Measurements from ENCODE around the gene GADD45GIP1. TPM values are rescaled to one million over a fixed set of nuclear protein-coding genes. Genes with fewer than 3 reads are reported as not detected.

Gene GADD45GIP1
- total RNA-seq, 2 experiments from 2014 or later, result 32.6 to 36.0 TPM

GRCh38 chr19:12912571-12912970, 44.5 kb downstream of the GADD45GIP1 start:
- Mint-ChIP-seq H3K9me3 (no peaks in the 10 kb centered on the region), H3K27me3 (no peaks in the 10 kb centered on the region), H3K36me3 (ENCODE audit: low read depth) (no peaks in the 10 kb centered on the region), H3K27ac (no peak overlapping the region), H3K4me1 (ENCODE audit: low read depth) (peaks cover 19% of the 10 kb centered on the region), H3K4me3 (no peak overlapping the region)
- ChIA-PET CTCF (interaction anchor here (0.7 to 2.4 kb wide), 4 partner anchors 11 to 152 kb away, joined by 3 to 16 read pairs (median 6); no protein-coding TSS in a partner anchor), POLR2A (interaction anchor here (1.3 to 4.5 kb wide), 6 partner anchors 14 to 28 kb away, joined by 4 to 19 read pairs (median 7); partner anchors contain the start of genes CALR, FARSA and GCDH)
- ATAC-seq, result no peak
- no peak for DNase-seq
- intact Hi-C loops (cut with micrococcal nuclease), result no loop called here
- no peak for TF ChIP-seq CTCF (IDR thresholded peaks at IDR 0.05)

GRCh38 chr19:12907166-12907565, 49.9 kb downstream of the GADD45GIP1 start:
- H3K27ac Mint-ChIP-seq, result no peak overlapping the region
- H3K4me1 Mint-ChIP-seq (ENCODE audit: low read depth), result no peaks in the 10 kb centered on the region
- DNase-seq, result no peak
- H3K9me3 Mint-ChIP-seq, result no peaks in the 10 kb centered on the region
- no peak overlapping the region for H3K4me3 Mint-ChIP-seq
- intact Hi-C loops (cut with micrococcal nuclease), result no loop called here
- ChIA-PET CTCF (interaction anchor here (0.7 to 1.4 kb wide), 2 partner anchors 11 to 26 kb away, joined by 4 read pairs; partner anchors contain the start of gene DNASE2), POLR2A (interaction anchor here (0.9 to 2.0 kb wide), 2 partner anchors 11 to 25 kb away, joined by 3 to 6 read pairs; partner anchors contain the start of gene SYCE2)
- no peak for ATAC-seq
- no peaks in the 10 kb centered on the region for H3K27me3 Mint-ChIP-seq
- H3K36me3 Mint-ChIP-seq (ENCODE audit: low read depth), result peaks cover 3% of the 10 kb centered on the region
- no peak for TF ChIP-seq CTCF (IDR thresholded peaks at IDR 0.05)

Small RNA genes lying within 50 kb of the gene (microRNA-seq; reads per million reads assigned to microRNA genes)
- gene MIR5695 (ENCODE audit: borderline microRNAs expressed, borderline replicate concordance), result not detected
- 2.1 reads per million for gene MIR6515 (ENCODE audit: borderline microRNAs expressed, borderline replicate concordance)

Other genes starting within 250 kb of the GADD45GIP1 start
- gene TNPO2, start 233.3 kb downstream of the GADD45GIP1 start, total RNA-seq, result 10 to 100 TPM; 90.7 to 94.5 TPM
- gene TRIR, start 222.5 kb downstream of the GADD45GIP1 start, total RNA-seq, result 100 to 1,000 TPM; 154 to 169 TPM
- 10 to 100 TPM; 50.7 to 52.2 TPM for gene GET3, start 219.7 kb downstream of the GADD45GIP1 start, total RNA-seq
- gene BEST2, start 205.4 kb downstream of the GADD45GIP1 start, total RNA-seq, result not detected
- gene HOOK2, start 181.7 kb downstream of the GADD45GIP1 start, total RNA-seq, result 10 to 100 TPM; 17.3 to 18.4 TPM
- gene JUNB, start 165.7 kb downstream of the GADD45GIP1 start, total RNA-seq, result 100 to 1,000 TPM; 292 to 299 TPM
- 100 to 1,000 TPM; 251 to 262 TPM for gene PRDX2, start 155.4 kb downstream of the GADD45GIP1 start, total RNA-seq
- 10 to 100 TPM; 31.1 to 36.2 TPM for gene THSD8, start 155.2 kb downstream of the GADD45GIP1 start, total RNA-seq
- 10 to 100 TPM; 40.3 to 44.1 TPM for gene RNASEH2A, start 150.6 kb downstream of the GADD45GIP1 start, total RNA-seq
- gene RTBDN, start 122.6 kb downstream of the GADD45GIP1 start, total RNA-seq, result not detected
- 1 to 10 TPM; 2.4 to 3.0 TPM for gene MAST1, start 118.7 kb downstream of the GADD45GIP1 start, total RNA-seq
- gene DNASE2, start 75.8 kb downstream of the GADD45GIP1 start, total RNA-seq, result 10 to 100 TPM; 22.3 to 26.1 TPM
- under 1 TPM; 0.32 to 0.38 TPM for gene KLF1, start 70.0 kb downstream of the GADD45GIP1 start, total RNA-seq
- gene GCDH, start 66.1 kb downstream of the GADD45GIP1 start, total RNA-seq, result 10 to 100 TPM; 37.5 to 43.8 TPM
- 1 to 10 TPM; 3.0 to 4.4 TPM for gene SYCE2, start 37.9 kb downstream of the GADD45GIP1 start, total RNA-seq
- gene FARSA, start 23.5 kb downstream of the GADD45GIP1 start, total RNA-seq, result 100 to 1,000 TPM; 128 to 138 TPM
- 100 to 1,000 TPM; 535 to 563 TPM for gene CALR, start 18.6 kb downstream of the GADD45GIP1 start, total RNA-seq
- 100 to 1,000 TPM; 189 to 190 TPM for gene RAD23A, start 11.4 kb downstream of the GADD45GIP1 start, total RNA-seq
- gene DAND5, start 12.4 kb upstream of the GADD45GIP1 start, total RNA-seq, result not detected
- gene NFIX, start 38.3 kb upstream of the GADD45GIP1 start, total RNA-seq, result 1 to 10 TPM; 4.7 to 5.0 TPM
- 1 to 10 TPM; 3.9 to 4.8 TPM for gene LYL1, start 145.6 kb upstream of the GADD45GIP1 start, total RNA-seq
- 10 to 100 TPM; 85.0 to 95.7 TPM for gene TRMT1, start 159.5 kb upstream of the GADD45GIP1 start, total RNA-seq
- gene NACC1, start 161.0 kb upstream of the GADD45GIP1 start, total RNA-seq, result 10 to 100 TPM; 73.8 to 87.5 TPM
- 10 to 100 TPM; 66.8 to 72.4 TPM for gene STX10, start 193.2 kb upstream of the GADD45GIP1 start, total RNA-seq
- gene IER2, start 193.2 kb upstream of the GADD45GIP1 start, total RNA-seq, result 100 to 1,000 TPM; 120 to 122 TPM